ENCODE data around the gene SEBOX.

The SEBOX gene, protein sequence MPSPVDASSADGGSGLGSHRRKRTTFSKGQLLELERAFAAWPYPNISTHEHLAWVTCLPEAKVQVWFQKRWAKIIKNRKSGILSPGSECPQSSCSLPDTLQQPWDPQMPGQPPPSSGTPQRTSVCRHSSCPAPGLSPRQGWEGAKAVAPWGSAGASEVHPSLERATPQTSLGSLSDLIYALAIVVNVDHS

DNA sequence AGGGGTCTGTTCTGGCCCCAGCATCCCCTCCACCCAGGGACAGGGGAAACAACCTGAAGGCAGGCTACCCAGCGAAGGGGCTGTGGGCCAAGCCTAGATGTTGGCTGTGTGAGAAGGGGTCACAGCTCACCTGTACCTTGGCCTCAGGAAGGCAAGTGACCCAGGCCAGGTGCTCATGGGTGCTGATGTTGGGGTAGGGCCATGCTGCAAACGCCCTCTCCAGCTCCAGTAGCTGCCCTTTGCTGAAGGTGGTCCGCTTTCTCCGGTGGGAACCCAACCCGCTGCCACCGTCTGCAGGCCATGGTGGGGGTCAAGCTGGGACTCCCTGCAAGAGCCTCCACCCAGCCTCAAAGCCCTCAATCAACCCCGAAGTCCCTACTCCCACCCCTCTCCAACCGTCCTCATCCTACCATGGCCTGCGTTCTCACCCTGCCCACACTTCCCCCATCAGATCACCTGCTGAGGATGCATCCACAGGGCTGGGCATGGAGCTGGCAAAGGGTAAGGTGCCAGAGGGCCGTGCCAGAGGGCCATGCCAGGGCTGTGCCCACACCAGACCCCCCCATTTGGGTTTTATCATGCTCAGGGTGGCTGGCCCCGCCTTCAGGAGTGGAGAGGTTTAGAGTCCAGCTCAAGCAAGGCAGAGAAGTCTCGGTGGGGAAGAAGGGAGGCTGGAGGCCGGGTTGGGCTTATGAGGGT is at the start of gene SEBOX:
TSS of gene SEBOX (minus strand) at position 535 of the 699 bp plus-strand sequence. CDS start at position 487, 48 bp downstream.
- FAIRE-seq: no peak

GRCh38 chr17:28413804-28414203 is 48.8 kb upstream of the SEBOX start:
- FAIRE-seq: no peak

DNA sequence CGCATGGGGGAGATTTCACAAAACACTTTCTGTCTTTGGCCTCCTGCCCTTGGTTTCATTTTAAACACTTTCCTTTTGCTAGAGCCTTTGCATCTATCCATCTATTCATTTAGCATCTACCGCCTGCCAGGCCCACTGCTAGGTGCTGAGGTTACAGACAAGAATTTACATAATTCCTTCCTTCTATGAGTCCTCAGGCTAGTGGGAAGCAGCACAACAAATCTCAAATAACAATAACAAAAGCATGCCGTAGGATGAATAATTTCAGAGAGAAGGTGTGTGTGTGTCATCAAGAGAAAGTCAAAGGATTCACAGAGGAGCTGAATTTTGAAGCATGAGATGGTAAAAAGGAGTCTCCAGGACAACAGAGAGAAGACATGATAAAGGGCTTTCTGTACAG is 47.1 kb upstream of the SEBOX start:
- no peak for FAIRE-seq

GRCh38 chr17:28407974-28408306 is 42.9 kb upstream of the SEBOX start:
- FAIRE-seq: no peak

- FAIRE-seq: no peak
Measured at GRCh38 chr17:28407130-28407973, 42.4 kb upstream of the SEBOX start.

DNA sequence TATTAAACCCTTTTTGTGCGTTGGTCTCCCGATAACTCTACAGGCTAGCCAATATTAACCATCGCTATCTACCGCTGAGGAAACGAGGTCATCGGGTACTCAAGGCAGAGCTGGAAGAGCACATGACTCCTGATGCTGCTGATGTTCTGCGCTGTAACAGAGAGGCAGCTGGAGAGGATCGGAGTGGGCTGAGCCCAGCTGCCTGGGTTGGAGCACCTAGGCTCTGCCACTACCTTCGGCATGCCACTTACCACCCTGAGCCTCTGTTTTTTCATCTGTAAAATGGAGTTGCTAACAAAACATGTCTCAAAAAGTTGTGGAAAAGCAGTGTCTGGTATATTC is 41.4 kb upstream of the SEBOX start:
- FAIRE-seq: no peak

DNA sequence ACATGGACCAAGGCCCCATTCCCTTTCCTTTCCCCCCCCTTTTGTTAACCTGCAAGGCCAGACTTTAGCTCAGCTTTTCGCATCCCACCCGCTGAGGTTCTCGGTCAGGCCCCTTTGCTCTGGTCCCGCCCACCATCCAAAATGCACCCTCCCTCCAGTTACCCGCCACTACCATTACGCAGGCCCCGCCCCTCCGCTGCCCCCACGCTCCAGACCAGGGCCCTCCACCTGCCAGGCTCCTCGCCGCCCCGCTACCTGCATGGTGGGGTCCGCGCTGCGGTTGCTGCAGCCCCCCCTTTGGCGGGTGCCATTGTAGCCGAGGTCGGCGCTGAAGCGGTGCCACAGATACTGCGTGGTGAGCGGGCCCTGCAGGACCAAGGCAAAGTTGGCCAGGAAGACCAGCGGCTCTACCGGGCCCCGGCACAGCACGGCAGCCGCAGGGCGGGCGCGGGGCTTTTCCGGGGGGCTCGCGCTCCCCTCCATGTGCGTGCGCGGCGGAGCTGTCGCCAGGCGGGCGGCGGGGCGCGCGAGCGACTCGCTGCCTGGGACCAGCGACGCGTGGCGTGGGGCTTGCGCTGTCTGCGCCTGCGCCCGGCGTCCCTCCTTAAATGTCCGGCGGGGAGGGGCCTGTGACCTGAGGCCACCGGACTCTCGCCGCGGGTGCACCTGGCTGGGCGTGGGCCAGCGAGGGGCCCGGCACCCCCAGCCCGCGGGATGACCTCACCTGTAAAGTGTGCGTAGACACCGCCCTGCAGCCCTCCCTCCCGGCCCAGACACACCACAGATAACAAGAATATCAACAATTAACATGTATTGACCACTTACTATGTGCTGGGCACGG is 40.9 kb upstream of the SEBOX start, which contains the start of gene SLC46A1:
TSS of gene SLC46A1 (minus strand) at position 581 of the 841 bp plus-strand sequence. CDS start at position 483, 98 bp downstream.
- FAIRE-seq: no peak

- no peak for FAIRE-seq
Measured at GRCh38 chr17:28404812-28405570, 40.0 kb upstream of the SEBOX start.

- FAIRE-seq: no peak
Measured at GRCh38 chr17:28404461-28404811, 39.4 kb upstream of the SEBOX start.

GRCh38 chr17:28404007-28404406 is 39.0 kb upstream of the SEBOX start:
- no peak for FAIRE-seq

- no peak for FAIRE-seq
Measured at GRCh38 chr17:28402844-28403243, 37.8 kb upstream of the SEBOX start.

DNA sequence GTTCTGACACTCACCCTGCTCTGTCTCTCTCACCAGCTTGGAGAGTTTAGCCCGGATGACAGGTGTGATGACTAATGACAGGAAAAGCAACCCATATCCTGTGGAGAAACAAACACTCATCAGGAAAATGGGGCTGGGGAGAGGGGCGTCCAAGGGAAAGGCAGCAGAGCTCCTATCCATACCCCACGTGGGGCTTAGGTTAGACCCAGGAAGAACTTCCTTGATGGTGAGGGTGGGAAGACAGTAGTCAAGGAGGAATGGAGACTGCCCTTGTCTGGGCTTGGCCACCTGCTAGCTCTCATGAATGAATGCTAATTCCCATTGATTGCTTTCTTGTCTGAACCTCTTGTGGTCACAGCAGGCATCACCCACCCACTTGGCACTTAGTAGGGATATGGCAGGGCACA is 37.2 kb upstream of the SEBOX start:
- FAIRE-seq: no peak

DNA sequence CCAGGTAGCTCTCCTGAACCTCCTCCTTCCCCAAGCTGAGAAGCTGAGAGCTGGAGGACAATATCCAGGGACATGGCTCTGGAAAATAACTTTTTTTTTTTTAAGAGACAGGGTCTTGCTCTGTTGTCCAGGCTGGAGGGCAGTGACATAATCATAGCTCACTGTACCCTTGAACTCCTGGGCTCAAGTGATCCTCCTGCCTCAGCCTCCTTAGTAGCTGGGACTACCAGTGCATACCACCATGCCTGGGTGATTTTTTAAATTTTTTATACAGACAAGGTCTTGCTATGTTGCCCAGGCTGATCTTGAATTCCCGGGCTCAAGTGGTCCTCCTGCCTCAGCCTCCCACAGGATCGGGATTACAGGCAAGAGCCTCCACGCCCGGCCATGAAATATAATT is 34.8 kb upstream of the SEBOX start:
- no peak for FAIRE-seq

- no peak for FAIRE-seq
Measured at GRCh38 chr17:28398280-28398981, 33.4 kb upstream of the SEBOX start.

DNA sequence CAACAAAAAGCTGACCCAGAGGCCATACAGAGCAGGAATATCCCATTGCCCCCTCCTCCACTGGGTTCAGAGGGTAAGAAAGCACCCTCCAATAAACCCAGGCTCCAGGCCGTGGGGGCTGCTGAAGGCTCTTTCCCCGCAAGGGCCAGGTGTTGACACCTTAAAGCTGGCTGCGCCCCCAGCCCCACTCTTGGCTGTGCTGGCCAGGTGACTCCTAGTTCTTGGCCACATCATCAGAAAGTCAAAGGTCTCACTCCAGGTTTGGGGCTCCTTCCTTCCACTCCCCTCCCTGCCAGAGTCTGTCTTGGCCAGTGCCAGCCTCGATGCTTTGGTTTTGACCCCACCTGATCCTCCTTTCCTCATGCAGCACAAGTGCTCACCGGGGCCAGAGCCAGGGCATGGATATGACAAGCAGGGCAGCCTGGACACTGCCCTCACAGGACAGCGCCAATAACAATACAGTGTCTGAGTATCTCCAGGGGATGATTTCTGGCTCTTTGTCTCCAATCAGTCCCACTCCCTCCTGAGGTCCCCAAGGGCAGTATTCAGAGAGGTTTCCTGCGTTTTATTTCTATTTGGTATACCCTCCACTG is 32.8 kb upstream of the SEBOX start:
- FAIRE-seq: no peak

- no peak for FAIRE-seq
Measured at GRCh38 chr17:28397275-28397674, 32.3 kb upstream of the SEBOX start.

GRCh38 chr17:28396635-28397239 is 31.7 kb upstream of the SEBOX start:
- FAIRE-seq: no peak

DNA sequence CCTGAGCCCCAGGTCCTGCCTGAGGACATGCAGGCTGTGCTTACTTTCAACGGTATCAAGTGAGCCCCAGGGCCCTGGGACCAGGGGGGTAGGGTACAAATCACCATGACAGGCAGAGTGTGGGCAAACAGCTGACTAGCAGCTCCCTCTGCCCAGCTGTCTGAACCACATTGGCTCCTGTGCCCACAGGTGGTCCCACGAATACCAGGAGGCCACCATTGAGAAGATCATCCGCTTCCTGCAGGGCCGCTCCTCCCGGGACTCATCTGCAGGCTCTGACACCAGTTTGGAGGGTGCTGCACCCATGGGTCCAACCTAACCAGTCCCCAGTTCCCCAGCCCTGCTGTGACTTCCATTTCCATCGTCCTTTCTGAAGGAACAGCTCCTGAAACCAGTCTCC is 31.0 kb upstream of the SEBOX start:
- no peak for FAIRE-seq

- no peak for FAIRE-seq
Measured at GRCh38 chr17:28395426-28395825, 30.4 kb upstream of the SEBOX start.

GRCh38 chr17:28394337-28395116 is 29.5 kb upstream of the SEBOX start:
- FAIRE-seq: no peak
